Measurements from ENCODE around the gene PLCH1.

PLCH1 gene

DNA sequence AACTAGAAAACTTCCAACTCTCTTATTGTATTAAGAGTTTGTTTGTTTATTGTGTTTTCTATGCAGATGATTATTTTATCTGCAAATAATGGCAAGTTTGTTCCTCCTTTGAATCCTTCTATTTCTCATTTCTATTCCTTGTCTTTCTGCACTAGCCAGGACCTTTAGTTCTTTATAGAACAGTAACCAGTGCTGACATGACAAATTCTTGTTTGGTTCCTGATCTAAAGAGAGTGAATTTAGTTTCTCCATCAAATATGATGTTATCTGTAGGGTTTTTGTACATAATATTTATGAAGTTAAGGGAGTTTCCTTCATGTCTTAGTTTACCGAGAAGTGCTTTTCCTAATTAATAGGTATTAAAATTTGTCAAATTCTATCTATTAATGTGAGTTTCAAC lies 350.6 kb downstream of the PLCH1 start:
- Histone ChIP-seq H3K4me1 (no peaks in the 10 kb centered on the region), H3K4me3 (no peak overlapping the region), H3K36me3 (no peaks in the 10 kb centered on the region), H3K9ac (no peak overlapping the region), H3K4me2 (no peak overlapping the region), H3K27me3 (no peaks in the 10 kb centered on the region), H3K9me3 (replicated peaks in 1 of 11) (peaks cover 0 to 14% (median 8%) of the 10 kb centered on the region in 11 experiments; a peak in 9 of 22 replicates), H4K20me1 (no peaks in the 10 kb centered on the region), H3K27ac (no peak overlapping the region)
- no peak for TF ChIP-seq Cebpa-rat (IDR thresholded peaks at IDR 0.05)

DNA sequence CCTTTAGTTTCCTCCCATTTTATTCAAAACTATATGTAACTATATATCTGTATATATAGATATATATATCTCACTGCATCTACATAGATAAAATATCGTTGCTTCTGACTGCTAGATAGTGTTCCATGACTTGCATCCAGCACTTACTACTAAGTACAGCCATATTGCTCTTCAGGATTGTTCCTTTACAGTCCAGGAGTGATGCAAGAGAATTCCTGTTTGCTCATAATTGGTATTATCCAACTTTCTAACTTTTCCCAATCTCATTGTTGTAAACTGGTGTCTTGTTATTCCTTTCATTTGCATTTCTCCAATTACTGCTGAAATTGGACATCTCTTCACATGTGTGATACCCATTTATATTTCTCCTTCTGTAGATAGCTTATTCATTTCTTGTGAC lies 351.6 kb downstream of the PLCH1 start:
- Histone ChIP-seq H3K27ac (no peak overlapping the region), H4K20me1 (no peaks in the 10 kb centered on the region), H3K4me2 (no peak overlapping the region), H3K36me3 (no peaks in the 10 kb centered on the region), H3K9ac (no peak overlapping the region), H3K27me3 (no peaks in the 10 kb centered on the region), H3K4me3 (no peak overlapping the region), H3K4me1 (no peaks in the 10 kb centered on the region), H3K9me3 (replicated peaks in 1 of 11) (peaks cover 0 to 14% (median 8%) of the 10 kb centered on the region in 11 experiments; a peak in 9 of 22 replicates)
- TF ChIP-seq Cebpa-rat (IDR thresholded peaks at IDR 0.05): no peak

DNA sequence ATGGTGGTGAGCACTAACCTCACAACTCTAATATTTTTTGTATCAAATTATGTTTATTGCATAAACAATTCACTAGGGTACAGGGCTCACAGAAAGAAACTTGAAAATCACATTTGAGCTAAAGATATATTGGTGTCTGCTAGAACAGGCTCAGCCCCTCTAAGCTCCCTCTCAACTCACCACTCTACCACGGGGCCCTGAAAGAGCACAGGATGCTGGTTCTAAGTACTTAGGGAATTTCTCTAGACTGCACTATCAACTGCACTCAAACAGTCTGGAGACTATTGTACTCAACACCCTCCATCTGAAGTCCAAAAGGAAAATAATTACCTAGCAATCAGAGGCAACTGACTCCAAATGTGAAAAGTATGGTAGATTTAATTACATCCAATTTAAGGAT lies 352.7 kb downstream of the PLCH1 start:
- Histone ChIP-seq H3K9me3 (replicated peaks in 1 of 11) (peaks cover 0 to 14% (median 8%) of the 10 kb centered on the region in 11 experiments; a peak in 9 of 22 replicates), H3K9ac (no peak overlapping the region), H3K4me2 (no peak overlapping the region), H3K27ac (no peak overlapping the region), H3K4me1 (no peaks in the 10 kb centered on the region), H3K36me3 (no peaks in the 10 kb centered on the region), H3K4me3 (no peak overlapping the region), H4K20me1 (no peaks in the 10 kb centered on the region), H3K27me3 (no peaks in the 10 kb centered on the region)
- no peak for TF ChIP-seq Cebpa-rat (IDR thresholded peaks at IDR 0.05)

DNA sequence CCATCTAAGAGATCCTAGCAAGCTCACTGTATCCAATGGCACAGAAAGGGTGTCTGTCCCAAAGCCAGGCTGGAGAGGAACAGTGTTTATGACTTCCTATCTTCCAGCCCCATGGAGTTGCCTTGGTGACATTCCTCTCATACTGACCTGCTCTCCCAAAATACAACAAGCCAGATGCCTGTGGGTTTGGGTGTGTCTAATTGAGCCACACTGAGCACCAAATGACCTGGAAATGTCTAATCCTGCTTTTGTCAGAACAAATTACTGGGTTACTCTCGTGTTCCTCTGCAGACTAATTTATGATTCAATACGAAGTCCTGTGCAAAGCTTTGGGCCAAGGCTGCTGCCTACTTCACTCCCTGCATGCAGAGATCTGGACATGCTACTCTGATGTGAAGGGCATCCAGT lies 353.3 kb downstream of the PLCH1 start:
- no peak for TF ChIP-seq Cebpa-rat (IDR thresholded peaks at IDR 0.05)
- no peak overlapping the region for H3K4me2 ChIP-seq
- no peak overlapping the region for H3K4me3 ChIP-seq
- H3K36me3 ChIP-seq: no peaks in the 10 kb centered on the region
- H3K9me3 ChIP-seq (replicated peaks in 1 of 11): peaks cover 0 to 14% (median 8%) of the 10 kb centered on the region in 11 experiments; a peak in 9 of 22 replicates
- no peaks in the 10 kb centered on the region for H3K27me3 ChIP-seq
- no peak overlapping the region for H3K27ac ChIP-seq
- H3K9ac ChIP-seq: no peak overlapping the region
- H3K4me1 ChIP-seq: no peaks in the 10 kb centered on the region
- H4K20me1 ChIP-seq: no peaks in the 10 kb centered on the region

DNA sequence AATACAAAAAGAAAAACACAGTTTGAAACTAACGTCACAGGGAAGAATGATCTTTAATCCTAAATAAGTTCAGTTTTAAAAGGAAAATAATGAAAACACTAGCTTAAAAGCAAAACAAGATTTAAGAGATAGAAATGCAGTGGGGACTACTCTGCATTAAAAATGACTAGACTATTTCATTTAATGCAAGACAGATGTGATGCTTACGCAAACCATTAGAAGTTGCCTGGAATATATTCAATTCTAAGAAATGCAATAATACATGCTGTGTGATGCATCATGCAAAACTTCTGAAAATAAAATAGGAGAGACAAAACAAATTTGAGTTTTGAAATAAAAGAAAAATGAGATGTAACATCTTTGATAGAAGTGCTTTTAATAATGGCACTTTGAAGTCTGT lies 353.8 kb downstream of the PLCH1 start:
- H3K4me1 ChIP-seq: no peaks in the 10 kb centered on the region
- H3K4me2 ChIP-seq: no peak overlapping the region
- H3K4me3 ChIP-seq: no peak overlapping the region
- H3K36me3 ChIP-seq: no peaks in the 10 kb centered on the region
- no peaks in the 10 kb centered on the region for H4K20me1 ChIP-seq
- no peak overlapping the region for H3K27ac ChIP-seq
- H3K9ac ChIP-seq: no peak overlapping the region
- TF ChIP-seq Cebpa-rat (IDR thresholded peaks at IDR 0.05): no peak
- no peaks in the 10 kb centered on the region for H3K27me3 ChIP-seq
- peaks cover 0 to 14% (median 8%) of the 10 kb centered on the region in 11 experiments; a peak in 9 of 22 replicates for H3K9me3 ChIP-seq (replicated peaks in 1 of 11)

DNA sequence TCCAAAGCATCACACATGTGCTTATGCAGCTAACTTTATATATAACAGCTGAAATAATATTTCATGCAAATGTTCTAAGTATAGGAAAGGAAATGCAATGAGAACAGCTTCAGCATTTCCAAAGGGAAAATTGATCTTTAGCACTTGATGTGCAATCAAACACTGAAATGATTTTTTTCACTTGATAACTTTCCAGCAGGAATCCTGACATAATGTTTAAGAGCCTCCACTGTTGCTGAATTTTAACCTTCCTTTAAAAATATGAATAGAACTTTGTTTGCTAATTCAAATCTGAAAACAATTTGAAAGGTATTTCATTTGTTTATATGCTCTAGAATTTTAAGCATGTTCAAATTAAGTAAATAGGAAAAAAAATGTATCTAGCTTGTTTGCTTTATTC lies 354.5 kb downstream of the PLCH1 start:
- no peak for TF ChIP-seq Cebpa-rat (IDR thresholded peaks at IDR 0.05)
- no peaks in the 10 kb centered on the region for H4K20me1 ChIP-seq
- H3K4me2 ChIP-seq: no peak overlapping the region

DNA sequence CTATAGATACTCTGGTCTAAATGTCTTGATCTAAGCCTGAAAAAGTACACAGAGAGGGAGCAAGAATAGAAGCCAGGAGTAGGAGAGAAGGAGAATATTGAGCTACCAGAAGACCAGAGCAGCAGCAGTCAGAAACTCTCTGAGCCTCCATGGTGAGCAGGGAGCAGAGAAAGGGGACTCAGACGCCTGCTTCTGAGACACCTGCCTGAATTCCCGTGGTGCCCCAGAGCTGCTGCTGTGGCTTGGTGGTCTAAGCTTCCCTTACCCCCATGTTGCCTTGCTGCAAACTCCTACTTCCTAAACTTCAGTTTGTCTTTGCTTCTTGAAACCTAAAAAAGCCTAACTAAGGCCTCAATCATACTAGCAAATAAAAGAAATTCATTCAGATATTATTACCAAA lies 356.5 kb downstream of the PLCH1 start:
- Histone ChIP-seq H3K36me3 (no peaks in the 10 kb centered on the region), H4K20me1 (no peaks in the 10 kb centered on the region), H3K9me3 (replicated peaks in 1 of 11) (no peaks in the 10 kb centered on the region), H3K4me1 (no peaks in the 10 kb centered on the region), H3K4me2 (no peak overlapping the region), H3K4me3 (no peak overlapping the region), H3K27me3 (no peaks in the 10 kb centered on the region), H3K27ac (no peak overlapping the region), H3K9ac (no peak overlapping the region)
- no peak for TF ChIP-seq Cebpa-rat (IDR thresholded peaks at IDR 0.05)

More for the DNA sequence above, 354.5 kb downstream of the PLCH1 start:
- Histone ChIP-seq H3K27me3 (no peaks in the 10 kb centered on the region), H3K4me1 (no peaks in the 10 kb centered on the region), H3K27ac (no peak overlapping the region), H3K9me3 (replicated peaks in 1 of 11) (peaks cover 0 to 7% (median 6%) of the 10 kb centered on the region in 11 experiments; a peak in 7 of 22 replicates), H3K9ac (no peak overlapping the region), H3K36me3 (no peaks in the 10 kb centered on the region), H3K4me3 (no peak overlapping the region)

DNA sequence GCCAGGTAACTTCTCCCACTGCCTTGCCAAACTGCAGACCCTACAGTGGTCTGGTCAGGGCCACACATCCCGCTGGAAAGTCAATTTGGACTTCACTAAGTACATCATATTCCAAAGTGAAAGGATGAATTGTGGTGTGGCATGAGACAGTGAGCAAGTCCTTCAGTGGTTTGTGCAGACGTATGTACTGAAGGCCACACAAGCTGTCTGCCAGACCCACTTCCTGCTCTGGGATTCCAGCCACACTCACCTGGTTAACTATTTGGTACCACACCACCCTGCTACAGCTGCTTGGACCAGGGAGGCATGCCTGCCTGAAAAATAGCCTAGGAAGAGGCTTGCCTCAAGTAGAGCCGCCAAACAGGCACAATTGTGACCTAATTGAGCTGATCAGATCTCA lies 357.3 kb downstream of the PLCH1 start:
- Histone ChIP-seq H4K20me1 (no peaks in the 10 kb centered on the region), H3K9ac (no peak overlapping the region), H3K4me2 (no peak overlapping the region), H3K4me1 (no peaks in the 10 kb centered on the region), H3K27ac (no peak overlapping the region), H3K4me3 (no peak overlapping the region), H3K9me3 (replicated peaks in 1 of 11) (no peaks in the 10 kb centered on the region), H3K36me3 (no peaks in the 10 kb centered on the region), H3K27me3 (no peaks in the 10 kb centered on the region)
- TF ChIP-seq Cebpa-rat (IDR thresholded peaks at IDR 0.05): no peak

DNA sequence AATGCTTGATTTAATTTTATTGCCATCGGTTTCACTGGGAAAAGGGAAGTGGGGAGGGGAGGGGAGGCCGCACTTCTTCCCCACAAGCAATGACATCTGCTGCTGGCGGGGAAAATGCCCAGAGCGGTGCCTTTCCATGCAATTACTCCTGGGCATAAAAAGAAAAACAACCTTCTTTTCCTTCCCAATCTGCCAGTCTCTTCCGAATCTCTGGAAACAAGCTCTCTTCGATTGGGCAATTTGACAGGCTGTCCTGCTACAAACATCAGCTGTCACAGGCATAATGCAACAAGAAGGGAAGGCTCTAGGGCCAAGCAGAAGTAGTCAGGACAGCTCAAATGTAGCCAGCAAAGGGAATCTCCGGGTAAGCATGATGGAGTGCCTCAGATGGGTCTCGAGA lies 358.0 kb downstream of the PLCH1 start:
- Histone ChIP-seq H3K27ac (no peak overlapping the region), H4K20me1 (no peaks in the 10 kb centered on the region), H3K4me2 (no peak overlapping the region), H3K4me3 (no peak overlapping the region), H3K27me3 (no peaks in the 10 kb centered on the region), H3K9ac (no peak overlapping the region), H3K4me1 (no peaks in the 10 kb centered on the region), H3K9me3 (replicated peaks in 1 of 11) (no peaks in the 10 kb centered on the region), H3K36me3 (no peaks in the 10 kb centered on the region)
- no peak for TF ChIP-seq Cebpa-rat (IDR thresholded peaks at IDR 0.05)

DNA sequence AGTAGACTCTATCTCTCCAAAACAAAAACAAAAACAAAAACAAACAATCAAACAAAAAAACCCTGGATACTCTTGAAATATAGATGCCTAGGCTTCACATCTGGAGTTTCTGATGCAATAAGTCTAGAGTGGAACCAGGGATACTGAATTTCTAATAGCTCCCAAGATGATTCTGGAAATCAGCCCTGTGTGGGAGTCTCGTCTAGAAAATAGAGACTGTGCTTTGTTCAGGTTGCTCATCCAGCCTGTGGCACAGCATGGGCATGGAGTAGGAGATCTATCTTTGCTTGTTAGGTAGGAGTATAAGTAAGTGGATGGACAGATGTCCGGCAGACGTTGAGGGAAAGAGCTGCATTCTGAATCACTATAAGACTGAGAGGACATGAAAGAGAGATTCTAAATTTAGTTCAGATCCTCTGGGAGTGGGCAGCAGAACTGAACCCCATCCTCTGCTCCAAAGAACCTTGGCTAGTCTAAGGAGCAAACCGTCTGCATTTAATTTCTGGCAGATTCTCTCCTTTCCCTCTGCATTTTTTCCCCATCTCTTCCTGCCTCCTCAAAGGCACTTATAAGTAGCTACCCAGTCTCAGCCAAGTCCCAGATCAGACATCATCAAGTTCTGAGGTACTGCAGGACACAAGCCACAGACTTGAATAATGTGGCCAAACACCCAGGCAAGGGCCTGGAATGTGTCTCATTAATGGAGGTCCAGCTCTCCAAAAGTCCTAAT lies 358.8 kb downstream of the PLCH1 start:
- no peaks in the 10 kb centered on the region for H4K20me1 ChIP-seq
- no peak overlapping the region for H3K4me2 ChIP-seq
- H3K27ac ChIP-seq: no peak overlapping the region
- no peaks in the 10 kb centered on the region for H3K36me3 ChIP-seq
- H3K4me1 ChIP-seq: no peaks in the 10 kb centered on the region
- H3K27me3 ChIP-seq: no peaks in the 10 kb centered on the region
- TF ChIP-seq Cebpa-rat (IDR thresholded peaks at IDR 0.05): no peak
- H3K4me3 ChIP-seq: no peak overlapping the region
- no peak overlapping the region for H3K9ac ChIP-seq
- no peaks in the 10 kb centered on the region for H3K9me3 ChIP-seq (replicated peaks in 1 of 11)
